ENCODE data around the gene SLIT1. TPM values are rescaled to one million over a fixed set of nuclear protein-coding genes. Genes with fewer than 3 reads are reported as not detected.

SLIT1 gene
- polyA plus RNA-seq, 1 donor (not counting 4 experiments of a cell fraction or from before 2014, with no cell fraction given): 0.01 TPM

DNA sequence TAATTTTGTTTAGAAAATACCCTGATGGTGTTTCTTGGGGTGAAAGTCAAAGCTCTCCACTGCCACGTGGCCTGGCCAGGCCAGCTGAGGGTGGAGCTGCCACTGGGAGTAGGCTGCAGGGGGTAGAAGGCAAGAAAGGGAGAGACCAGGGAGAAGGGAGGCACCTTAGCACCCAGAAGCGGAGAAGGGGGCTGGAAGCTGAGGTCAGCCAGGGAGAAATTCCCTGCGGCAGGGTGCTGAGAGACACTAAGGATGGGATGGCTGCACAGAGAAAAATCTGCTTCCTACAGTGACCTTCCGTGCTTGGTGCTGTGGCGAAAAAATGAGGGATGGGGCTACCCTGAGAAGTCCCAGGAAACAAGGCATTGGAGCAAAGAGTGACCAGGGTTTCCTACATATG lies 143.7 kb downstream of the SLIT1 start:
- Histone ChIP-seq H3K9me3 (ENCODE audit: control insufficient read depth, low read depth, low read length) (no peaks in the 10 kb centered on the region), H3K4me2 (ENCODE audit: control insufficient read depth, extremely low read depth, insufficient read depth, low read depth, low read length) (no peak overlapping the region), H3K4me1 (ENCODE audit: control insufficient read depth, extremely low read depth, insufficient read depth, low read length) (peaks cover 5% of the 10 kb centered on the region), H3K36me3 (ENCODE audit: control insufficient read depth in 2 of 2, extremely low read depth in 1 of 2, insufficient read depth in 2 of 2, low read length in 2 of 2) (no peaks in the 10 kb centered on the region), H3K79me2 (ENCODE audit: control insufficient read depth, insufficient read depth, low read length) (no peaks in the 10 kb centered on the region), H3K9me1 (ENCODE audit: control insufficient read depth, extremely low read depth, insufficient read depth, low read length) (no peaks in the 10 kb centered on the region), H3K27me3 (ENCODE audit: control insufficient read depth, extremely low read depth, insufficient read depth, low read length) (peaks cover 10% of the 10 kb centered on the region), H3K9ac (ENCODE audit: control insufficient read depth, extremely low read depth, insufficient read depth, low read length) (no peak overlapping the region), H3K27ac (ENCODE audit: control insufficient read depth, insufficient read depth, low read length) (no peak overlapping the region), H2AFZ (ENCODE audit: control insufficient read depth, low read length) (no peak overlapping the region), H4K20me1 (ENCODE audit: control insufficient read depth, extremely low read depth, insufficient read depth, low read length) (no peaks in the 10 kb centered on the region), H3K4me3 (ENCODE audit: control insufficient read depth in 2 of 3, extremely low read depth in 1 of 3, insufficient read depth in 2 of 3, low read depth in 1 of 3, low read length in 3 of 3) (no peak overlapping the region)
- dilution Hi-C loops (cut with MboI; ENCODE audit: extremely low pct_ligation_motif_present, low sequenced_read_pairs): no loop called here
- no peak for FAIRE-seq
- TF ChIP-seq, protein P1, sequence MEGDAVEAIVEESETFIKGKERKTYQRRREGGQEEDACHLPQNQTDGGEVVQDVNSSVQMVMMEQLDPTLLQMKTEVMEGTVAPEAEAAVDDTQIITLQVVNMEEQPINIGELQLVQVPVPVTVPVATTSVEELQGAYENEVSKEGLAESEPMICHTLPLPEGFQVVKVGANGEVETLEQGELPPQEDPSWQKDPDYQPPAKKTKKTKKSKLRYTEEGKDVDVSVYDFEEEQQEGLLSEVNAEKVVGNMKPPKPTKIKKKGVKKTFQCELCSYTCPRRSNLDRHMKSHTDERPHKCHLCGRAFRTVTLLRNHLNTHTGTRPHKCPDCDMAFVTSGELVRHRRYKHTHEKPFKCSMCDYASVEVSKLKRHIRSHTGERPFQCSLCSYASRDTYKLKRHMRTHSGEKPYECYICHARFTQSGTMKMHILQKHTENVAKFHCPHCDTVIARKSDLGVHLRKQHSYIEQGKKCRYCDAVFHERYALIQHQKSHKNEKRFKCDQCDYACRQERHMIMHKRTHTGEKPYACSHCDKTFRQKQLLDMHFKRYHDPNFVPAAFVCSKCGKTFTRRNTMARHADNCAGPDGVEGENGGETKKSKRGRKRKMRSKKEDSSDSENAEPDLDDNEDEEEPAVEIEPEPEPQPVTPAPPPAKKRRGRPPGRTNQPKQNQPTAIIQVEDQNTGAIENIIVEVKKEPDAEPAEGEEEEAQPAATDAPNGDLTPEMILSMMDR (optimal IDR thresholded peaks at IDR 0.05 in 1 of 3, IDR thresholded peaks at IDR 0.05 in 1 of 3, conservative IDR thresholded peaks at IDR 0.05 in 1 of 3; ENCODE audit: extremely low read depth in 1 of 3, insufficient read depth in 2 of 3, low read length in 3 of 3): no peak
- TF ChIP-seq EZH2 (IDR thresholded peaks at IDR 0.05; ENCODE audit: low read length): no peak
- no peak for DNase-seq (ENCODE audit: low read depth, low spot score)

DNA sequence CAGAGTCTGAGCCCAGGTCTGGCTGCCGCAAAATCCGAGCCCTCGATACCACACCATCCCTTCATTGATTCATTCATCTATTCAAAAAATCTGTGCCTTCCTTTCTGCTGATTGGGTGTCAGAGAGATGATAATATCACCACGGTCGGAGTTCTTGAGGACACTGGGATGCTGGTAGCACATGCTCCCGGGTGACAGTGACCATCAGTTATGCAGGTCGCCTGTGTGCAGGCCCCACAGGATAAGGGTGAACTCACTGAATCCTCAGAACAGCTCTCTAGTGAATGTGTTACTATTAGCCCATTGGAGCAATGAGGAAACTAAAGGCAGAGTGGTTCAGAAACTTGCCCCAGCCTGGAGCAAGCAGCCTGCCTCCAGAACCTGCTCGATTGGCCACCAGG lies 145.1 kb downstream of the SLIT1 start:
- FAIRE-seq: no peak
- H3K27me3 ChIP-seq (ENCODE audit: control insufficient read depth, extremely low read depth, insufficient read depth, low read length): peaks cover 10% of the 10 kb centered on the region
- H3K4me1 ChIP-seq (ENCODE audit: control insufficient read depth, extremely low read depth, insufficient read depth, low read length): peaks cover 5% of the 10 kb centered on the region
- no peak overlapping the region for H3K4me2 ChIP-seq (ENCODE audit: control insufficient read depth, extremely low read depth, insufficient read depth, low read depth, low read length)
- H3K9me3 ChIP-seq (ENCODE audit: control insufficient read depth, low read depth, low read length): no peaks in the 10 kb centered on the region
- no peaks in the 10 kb centered on the region for H3K9me1 ChIP-seq (ENCODE audit: control insufficient read depth, extremely low read depth, insufficient read depth, low read length)
- DNase-seq (ENCODE audit: low read depth, low spot score): no peak
- no peak overlapping the region for H3K4me3 ChIP-seq (ENCODE audit: control insufficient read depth in 2 of 3, extremely low read depth in 1 of 3, insufficient read depth in 2 of 3, low read depth in 1 of 3, low read length in 3 of 3)
- no peaks in the 10 kb centered on the region for H3K36me3 ChIP-seq (ENCODE audit: control insufficient read depth in 2 of 2, extremely low read depth in 1 of 2, insufficient read depth in 2 of 2, low read length in 2 of 2)
- no peak overlapping the region for H3K27ac ChIP-seq (ENCODE audit: control insufficient read depth, insufficient read depth, low read length)
- no peak overlapping the region for H2AFZ ChIP-seq (ENCODE audit: control insufficient read depth, low read length)
- TF ChIP-seq, protein P1 (optimal IDR thresholded peaks at IDR 0.05 in 1 of 3, IDR thresholded peaks at IDR 0.05 in 1 of 3, conservative IDR thresholded peaks at IDR 0.05 in 1 of 3; ENCODE audit: extremely low read depth in 1 of 3, insufficient read depth in 2 of 3, low read length in 3 of 3): no peak
- no peak for TF ChIP-seq EZH2 (IDR thresholded peaks at IDR 0.05; ENCODE audit: low read length)
- H3K79me2 ChIP-seq (ENCODE audit: control insufficient read depth, insufficient read depth, low read length): no peaks in the 10 kb centered on the region
- dilution Hi-C loops (cut with MboI; ENCODE audit: extremely low pct_ligation_motif_present, low sequenced_read_pairs): no loop called here
- no peak overlapping the region for H3K9ac ChIP-seq (ENCODE audit: control insufficient read depth, extremely low read depth, insufficient read depth, low read length)
- H4K20me1 ChIP-seq (ENCODE audit: control insufficient read depth, extremely low read depth, insufficient read depth, low read length): no peaks in the 10 kb centered on the region

Data from keratinocyte (primary cell).